GM10266 (cell line): Measurements from ENCODE around the gene PAX7.
A peak's percentile ranks its signal among the peaks of the same experiment; 100 is the strongest.
"Not testable (repeated sequence)": the region's sequence is repeated elsewhere in the genome, so short reads cannot be mapped to it uniquely, and the experiment has no call there.

Experiments used
- DNase-seq: peaks from one replicate; pipeline ENCODE4 v3.0.0; 2012; ENCODE audit errors: extremely low spot score
- TF ChIP-seq, protein P1 (sequence below): IDR thresholded peaks from 2 replicates; pipeline ENCODE4 v1.5.1; 2012; ENCODE audit warnings: mild to moderate bottlenecking, low read depth; ENCODE audit not compliant: control insufficient read depth, insufficient read depth; ENCODE audit errors: missing control alignments

Gene PAX7

GRCh38 chr1:18630511-18631495 is at the start of gene PAX7:
Gene PAX7, plus strand, starts transcription at chr1:18630846. Its CDS starts 758 bp downstream, at chr1:18631604.
- DNase-seq, result no peak
- TF ChIP-seq, protein P1, sequence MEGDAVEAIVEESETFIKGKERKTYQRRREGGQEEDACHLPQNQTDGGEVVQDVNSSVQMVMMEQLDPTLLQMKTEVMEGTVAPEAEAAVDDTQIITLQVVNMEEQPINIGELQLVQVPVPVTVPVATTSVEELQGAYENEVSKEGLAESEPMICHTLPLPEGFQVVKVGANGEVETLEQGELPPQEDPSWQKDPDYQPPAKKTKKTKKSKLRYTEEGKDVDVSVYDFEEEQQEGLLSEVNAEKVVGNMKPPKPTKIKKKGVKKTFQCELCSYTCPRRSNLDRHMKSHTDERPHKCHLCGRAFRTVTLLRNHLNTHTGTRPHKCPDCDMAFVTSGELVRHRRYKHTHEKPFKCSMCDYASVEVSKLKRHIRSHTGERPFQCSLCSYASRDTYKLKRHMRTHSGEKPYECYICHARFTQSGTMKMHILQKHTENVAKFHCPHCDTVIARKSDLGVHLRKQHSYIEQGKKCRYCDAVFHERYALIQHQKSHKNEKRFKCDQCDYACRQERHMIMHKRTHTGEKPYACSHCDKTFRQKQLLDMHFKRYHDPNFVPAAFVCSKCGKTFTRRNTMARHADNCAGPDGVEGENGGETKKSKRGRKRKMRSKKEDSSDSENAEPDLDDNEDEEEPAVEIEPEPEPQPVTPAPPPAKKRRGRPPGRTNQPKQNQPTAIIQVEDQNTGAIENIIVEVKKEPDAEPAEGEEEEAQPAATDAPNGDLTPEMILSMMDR, result no peak

- peak; percentile 66 for DNase-seq
- TF ChIP-seq, protein P1, result peak; percentile 85
Measured at GRCh38 chr1:18581420-18581880, 49.2 kb upstream of the PAX7 start.

DNA sequence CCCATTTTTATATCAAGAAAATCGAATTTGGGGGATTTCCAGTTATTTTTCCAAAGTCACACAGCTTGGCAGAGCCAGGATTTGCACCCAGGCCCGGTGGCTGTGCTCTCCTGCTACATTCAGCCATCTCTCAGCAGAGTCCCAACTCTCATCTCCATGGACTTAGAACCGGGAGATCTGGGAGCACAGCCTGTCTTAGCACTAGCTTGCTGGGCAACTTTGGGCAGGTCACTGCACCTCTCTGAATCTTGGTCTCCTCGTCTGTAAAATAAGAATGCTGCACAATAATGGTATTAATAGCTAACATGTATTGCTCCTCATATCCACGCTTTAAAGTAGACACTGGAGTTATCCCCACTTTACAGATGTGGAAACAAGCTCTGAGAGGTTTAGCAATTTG is 47.8 kb upstream of the PAX7 start:
- TF ChIP-seq, protein P1, result no peak
- DNase-seq, result no peak

DNA sequence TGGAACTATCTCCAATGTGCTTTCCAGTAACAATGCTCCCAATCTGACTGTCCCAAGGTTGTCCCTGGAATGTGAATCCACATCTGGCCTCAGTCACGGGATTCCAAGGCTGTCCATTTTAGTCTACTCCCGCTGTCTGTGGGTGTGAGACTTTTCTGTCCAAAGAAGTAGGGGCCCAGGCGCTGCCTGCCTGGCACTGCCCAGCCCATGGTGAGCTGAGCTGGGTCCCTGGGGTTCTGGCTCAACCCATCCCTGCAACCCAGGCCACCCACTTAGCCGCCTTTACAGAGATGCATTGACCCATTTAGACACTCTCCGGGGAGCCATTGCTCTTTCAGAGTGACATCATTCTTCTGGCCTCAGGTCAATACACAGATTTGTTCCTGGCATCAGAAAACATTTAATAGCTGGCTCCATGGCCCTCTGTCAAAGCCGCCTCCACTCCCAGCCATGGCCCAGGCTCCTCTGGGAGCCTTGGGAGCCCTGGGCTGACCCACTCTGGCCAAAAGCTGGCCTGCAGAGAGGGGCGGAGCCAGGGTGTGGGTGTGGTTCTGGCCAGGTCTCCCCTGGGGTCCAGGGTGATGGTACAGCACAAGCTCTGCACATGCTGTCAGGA is 47.2 kb upstream of the PAX7 start:
- DNase-seq, result no peak
- TF ChIP-seq, protein P1, result no peak

GRCh38 chr1:18586016-18586415 is 44.6 kb upstream of the PAX7 start:
- not testable (repeated sequence) for DNase-seq

- TF ChIP-seq, protein P1, result no peak
- no peak for DNase-seq
Measured at GRCh38 chr1:18588093-18588492, 42.6 kb upstream of the PAX7 start.

- TF ChIP-seq, protein P1, result no peak
- DNase-seq, result no peak
Measured at GRCh38 chr1:18592368-18592767, 38.3 kb upstream of the PAX7 start.
